ENCODE data around the gene MAP3K9.

- TF ChIP-seq GATA2 (IDR thresholded peaks at IDR 0.05; ENCODE audit: low read depth, low read length), result no peak
- no peak for TF ChIP-seq GATA3 (IDR thresholded peaks at IDR 0.05; ENCODE audit: low read depth, low read length)
Observed at GRCh38 chr14:70744641-70745040, 64.7 kb downstream of the MAP3K9 start.
